Measurements from ENCODE around the gene CACNA1C.
A peak's percentile ranks its signal among the peaks of the same experiment; 100 is the strongest.

Gene CACNA1C

DNA sequence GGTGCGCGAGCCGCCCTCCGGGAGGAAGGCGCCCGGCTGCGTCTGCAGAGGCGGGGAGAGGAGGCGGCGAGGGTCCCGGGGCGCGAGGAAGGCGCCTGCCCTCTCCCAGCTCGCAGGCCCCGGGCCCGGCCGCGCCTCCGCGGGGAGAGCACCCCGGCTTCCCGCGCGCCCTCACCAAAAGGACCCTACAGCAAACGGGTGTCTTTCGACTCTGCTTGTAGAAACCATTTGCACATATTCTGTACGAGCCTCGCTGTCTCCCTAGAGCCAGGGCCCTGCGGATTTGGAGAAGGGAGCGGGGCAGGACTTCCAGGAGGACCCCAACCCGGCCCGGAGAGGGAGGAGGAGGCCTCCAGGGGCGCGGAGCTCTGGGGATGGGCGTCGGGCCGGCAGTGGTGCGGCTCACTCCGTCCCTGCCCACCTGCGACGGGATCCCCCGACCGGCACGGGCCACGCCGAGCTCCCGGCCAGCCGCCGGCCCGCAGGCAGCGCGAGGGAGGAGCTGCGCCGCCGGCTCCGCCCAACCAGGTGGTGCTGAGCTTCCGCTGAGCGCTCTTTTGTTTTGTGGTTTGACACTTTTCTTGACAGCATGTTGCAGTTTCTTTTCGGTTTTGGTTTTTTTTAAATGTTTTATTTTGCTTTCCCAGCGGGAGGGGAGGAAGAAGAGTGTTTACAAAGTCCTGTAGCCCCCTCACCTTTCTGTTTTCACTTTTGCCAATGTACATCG lies 638.7 kb downstream of the CACNA1C start:
- H3K4me3 ChIP-seq (ENCODE audit: low read length): peak overlapping the region; percentile 32
- DNase-seq (ENCODE audit: low read depth): peak; percentile 1

DNA sequence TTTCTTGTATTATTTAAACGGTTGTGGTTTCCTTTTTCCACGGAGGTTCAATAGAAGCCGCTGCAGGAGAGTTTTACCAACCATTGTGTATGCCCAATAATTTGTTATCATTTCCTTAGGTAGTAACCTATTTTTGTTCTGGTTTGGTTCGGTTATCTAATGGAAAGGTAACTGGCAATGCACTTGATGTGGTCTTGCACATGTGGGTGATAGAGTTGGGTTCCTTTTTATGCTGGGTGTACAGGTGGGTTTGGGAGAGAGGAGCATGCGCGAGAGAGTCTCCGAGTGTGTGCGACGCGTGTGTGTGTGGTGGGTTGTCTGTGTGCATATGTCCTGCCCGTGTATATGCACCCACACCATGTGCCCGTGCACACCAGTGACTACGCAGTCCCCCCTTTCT lies 639.3 kb downstream of the CACNA1C start:
- TF ChIP-seq, protein P1, sequence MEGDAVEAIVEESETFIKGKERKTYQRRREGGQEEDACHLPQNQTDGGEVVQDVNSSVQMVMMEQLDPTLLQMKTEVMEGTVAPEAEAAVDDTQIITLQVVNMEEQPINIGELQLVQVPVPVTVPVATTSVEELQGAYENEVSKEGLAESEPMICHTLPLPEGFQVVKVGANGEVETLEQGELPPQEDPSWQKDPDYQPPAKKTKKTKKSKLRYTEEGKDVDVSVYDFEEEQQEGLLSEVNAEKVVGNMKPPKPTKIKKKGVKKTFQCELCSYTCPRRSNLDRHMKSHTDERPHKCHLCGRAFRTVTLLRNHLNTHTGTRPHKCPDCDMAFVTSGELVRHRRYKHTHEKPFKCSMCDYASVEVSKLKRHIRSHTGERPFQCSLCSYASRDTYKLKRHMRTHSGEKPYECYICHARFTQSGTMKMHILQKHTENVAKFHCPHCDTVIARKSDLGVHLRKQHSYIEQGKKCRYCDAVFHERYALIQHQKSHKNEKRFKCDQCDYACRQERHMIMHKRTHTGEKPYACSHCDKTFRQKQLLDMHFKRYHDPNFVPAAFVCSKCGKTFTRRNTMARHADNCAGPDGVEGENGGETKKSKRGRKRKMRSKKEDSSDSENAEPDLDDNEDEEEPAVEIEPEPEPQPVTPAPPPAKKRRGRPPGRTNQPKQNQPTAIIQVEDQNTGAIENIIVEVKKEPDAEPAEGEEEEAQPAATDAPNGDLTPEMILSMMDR (IDR thresholded peaks at IDR 0.05; ENCODE audit: insufficient read depth, low read depth, low read length, missing control alignments): no peak
- H3K4me3 ChIP-seq (ENCODE audit: low read length): peak overlapping the region; percentile 20
- DNase-seq (ENCODE audit: low read depth): no peak

More for the DNA sequence above, 638.7 kb downstream of the CACNA1C start:
- TF ChIP-seq, protein P1 (IDR thresholded peaks at IDR 0.05; ENCODE audit: insufficient read depth, low read depth, low read length, missing control alignments): no peak

DNA sequence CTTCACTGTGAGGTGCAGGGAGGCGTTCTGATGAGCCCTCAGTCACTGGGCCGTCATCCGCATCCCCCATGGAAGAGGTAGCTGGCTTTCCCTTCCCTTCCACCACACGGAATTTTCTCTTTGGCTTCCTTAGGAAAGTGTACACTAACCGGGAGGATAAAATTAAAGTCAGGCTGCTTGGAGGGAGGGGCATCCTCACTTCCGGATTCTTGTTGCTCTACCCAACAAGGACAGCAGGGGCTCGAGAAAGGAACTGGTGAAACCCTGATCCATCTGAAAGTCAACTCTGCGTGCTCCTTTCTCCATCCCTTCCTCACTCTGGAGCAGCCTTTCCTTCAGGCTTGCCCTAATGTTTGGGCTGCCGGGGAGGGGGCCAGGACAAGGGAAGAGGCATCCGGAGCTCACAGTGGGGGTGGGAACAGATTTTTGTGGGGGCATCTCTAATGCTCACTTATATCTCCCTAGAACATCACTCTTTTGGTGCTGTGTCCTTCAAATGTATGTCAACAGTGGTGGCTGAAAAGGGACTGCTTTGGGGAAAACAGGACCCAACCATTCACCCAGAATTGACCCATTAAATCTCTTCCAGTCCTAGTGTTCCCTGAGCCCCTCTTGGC lies 640.6 kb downstream of the CACNA1C start:
- no peak overlapping the region for H3K4me3 ChIP-seq (ENCODE audit: low read length)
- no peak for DNase-seq (ENCODE audit: low read depth)
- TF ChIP-seq, protein P1 (IDR thresholded peaks at IDR 0.05; ENCODE audit: insufficient read depth, low read depth, low read length, missing control alignments): no peak

DNA sequence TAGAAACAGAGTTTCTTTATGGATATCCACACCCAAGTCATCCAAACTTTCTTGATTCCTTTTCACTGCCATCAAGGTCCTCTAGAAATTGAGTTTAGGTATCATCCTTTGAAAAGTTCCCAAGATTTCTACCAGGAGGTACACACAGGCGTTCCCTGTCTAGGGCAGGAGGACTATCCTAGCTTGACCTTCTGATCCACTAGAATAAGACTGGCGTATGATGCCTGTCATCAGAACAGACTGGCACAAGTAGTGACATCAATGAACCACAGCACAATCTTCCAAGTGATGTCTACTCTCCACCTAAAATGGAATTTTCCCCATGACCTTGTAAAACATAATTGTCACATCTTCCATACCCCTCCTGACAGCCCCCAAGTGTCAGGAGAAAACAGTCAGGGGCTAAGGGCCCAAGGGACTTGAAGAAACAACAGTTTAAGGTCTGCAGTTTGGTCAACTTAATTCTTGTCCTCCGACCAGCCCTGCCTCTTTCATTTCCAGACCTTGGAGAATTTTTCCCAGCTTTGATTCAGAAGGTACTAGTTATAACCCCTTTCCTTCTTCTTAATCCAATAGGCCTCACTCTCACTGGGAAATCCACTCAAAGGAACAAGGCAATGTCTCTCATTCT lies 641.3 kb downstream of the CACNA1C start:
- DNase-seq (ENCODE audit: low read depth): no peak
- no peak overlapping the region for H3K4me3 ChIP-seq (ENCODE audit: low read length)
- TF ChIP-seq, protein P1 (IDR thresholded peaks at IDR 0.05; ENCODE audit: insufficient read depth, low read depth, low read length, missing control alignments): no peak

DNA sequence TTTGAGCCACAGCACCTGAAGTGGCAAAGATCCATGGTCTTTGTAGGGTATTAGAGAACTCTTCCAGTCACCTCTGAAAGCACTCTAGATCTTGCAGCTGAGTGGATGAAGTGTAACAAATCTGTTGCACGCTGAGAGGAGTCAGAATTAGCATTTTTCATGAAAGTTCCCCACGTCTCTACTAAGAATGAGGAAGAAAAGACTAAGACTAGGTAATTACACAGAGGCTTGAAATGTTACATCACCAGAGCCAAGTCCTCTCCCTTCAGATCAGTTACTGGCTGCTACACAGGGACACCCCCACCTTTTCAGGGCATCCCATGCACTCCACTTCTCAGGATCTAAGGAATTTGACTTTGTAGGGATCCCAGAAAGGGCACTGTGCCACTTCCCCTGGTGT lies 643.3 kb downstream of the CACNA1C start:
- DNase-seq (ENCODE audit: low read depth): no peak
- H3K4me3 ChIP-seq (ENCODE audit: low read length): no peak overlapping the region

DNA sequence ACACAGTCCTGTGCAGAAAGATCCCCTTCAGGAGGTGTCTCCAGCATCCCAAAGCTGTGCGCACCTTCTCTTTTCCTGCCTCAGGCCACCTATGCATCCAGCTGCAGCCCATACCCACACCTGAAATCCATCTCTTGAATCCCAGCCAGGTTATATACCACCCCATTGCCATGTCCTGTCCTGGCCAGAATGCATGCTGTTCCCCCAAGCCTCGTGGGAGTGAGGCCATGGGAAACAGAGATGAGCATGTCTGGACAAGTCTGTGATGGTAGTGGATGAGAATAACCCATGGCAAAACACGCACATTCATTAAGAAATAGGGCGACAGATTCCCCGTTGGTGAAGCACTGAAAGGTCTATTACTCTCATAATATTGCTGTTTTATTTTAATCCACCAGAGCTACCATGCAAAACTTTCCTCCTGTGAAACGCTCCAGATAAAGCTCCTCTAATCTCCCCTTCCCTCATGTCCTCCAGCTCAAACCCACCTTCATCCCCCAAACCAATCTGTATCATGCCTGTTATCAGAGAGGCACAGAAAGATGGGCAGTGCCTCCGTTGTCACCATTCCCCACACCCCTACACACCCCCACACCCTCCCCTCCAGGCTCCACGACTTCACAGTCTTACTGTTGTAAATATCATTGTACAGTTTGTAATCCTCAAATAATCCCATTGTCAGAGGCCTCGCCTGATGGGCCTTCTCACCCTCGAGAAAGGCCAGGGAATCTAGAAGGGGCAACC lies 644.4 kb downstream of the CACNA1C start:
- TF ChIP-seq, protein P1 (IDR thresholded peaks at IDR 0.05; ENCODE audit: insufficient read depth, low read depth, low read length, missing control alignments): no peak
- H3K4me3 ChIP-seq (ENCODE audit: low read length): no peak overlapping the region
- peak; percentile 13 for DNase-seq (ENCODE audit: low read depth)

More for the DNA sequence above, 643.3 kb downstream of the CACNA1C start:
- TF ChIP-seq, protein P1 (IDR thresholded peaks at IDR 0.05; ENCODE audit: insufficient read depth, low read depth, low read length, missing control alignments): no peak

Measured in epithelial cell of esophagus (primary cell).